BJ (cell line): ENCODE measurements around the gene SYT1. TPM values are rescaled to one million over a fixed set of nuclear protein-coding genes. Genes with fewer than 3 reads are reported as not detected.

Source experiments
- CTCF ChIA-PET: fragments of 350-600 bp; formaldehyde crosslinking; extraction: SDS; loops from one replicate; lab custom pipeline; 2021; ENCODE audit warnings: antibody characterized with exemption, inconsistent platforms; lab: Yijun Ruan, JAX
- POLR2A ChIA-PET: fragments of 300-600 bp; sonication (Branson Sonifier 250); formaldehyde crosslinking; extraction: SDS; loops from one replicate; lab custom pipeline; 2021; ENCODE audit warnings: antibody characterized with exemption; lab: Charles Lee
- DNase-seq: peaks from one replicate; pipeline ENCODE4 v3.0.0-alpha.2; 2011; ENCODE audit warnings: low read depth
- H3K27me3 ChIP-seq: 2 replicates; pipeline ENCODE4 v1.6.0; 2011; ENCODE audit warnings: low read length; ENCODE audit not compliant: control insufficient read depth, insufficient read depth
- H3K36me3 ChIP-seq: 2 replicates; pipeline ENCODE4 v1.5.1; 2011; ENCODE audit warnings: low read length; ENCODE audit not compliant: control insufficient read depth, insufficient read depth
- H3K4me3 ChIP-seq: 2 replicates; pipeline ENCODE4 v1.5.1; 2011; ENCODE audit warnings: low read depth, mild to moderate bottlenecking, control low read depth, low read length
- polyA plus RNA-seq: library from polyadenylated mRNA; depleted of rRNA; stranded (reverse); fragments of >200 nt; gene quantifications from 2 replicates; pipeline ENCODE4 v1.2.3, GENCODE V29; 2011
- TF ChIP-seq, protein P1 (sequence below): IDR thresholded peaks from 2 replicates; pipeline ENCODE4 v1.5.1; 2011; ENCODE audit warnings: low read depth, mild to moderate bottlenecking, control low read depth, inconsistent platforms, low read length, moderate library complexity; ENCODE audit not compliant: insufficient read depth

Gene SYT1
- polyA plus RNA-seq, 1 experiment = 0.70 TPM

DNA sequence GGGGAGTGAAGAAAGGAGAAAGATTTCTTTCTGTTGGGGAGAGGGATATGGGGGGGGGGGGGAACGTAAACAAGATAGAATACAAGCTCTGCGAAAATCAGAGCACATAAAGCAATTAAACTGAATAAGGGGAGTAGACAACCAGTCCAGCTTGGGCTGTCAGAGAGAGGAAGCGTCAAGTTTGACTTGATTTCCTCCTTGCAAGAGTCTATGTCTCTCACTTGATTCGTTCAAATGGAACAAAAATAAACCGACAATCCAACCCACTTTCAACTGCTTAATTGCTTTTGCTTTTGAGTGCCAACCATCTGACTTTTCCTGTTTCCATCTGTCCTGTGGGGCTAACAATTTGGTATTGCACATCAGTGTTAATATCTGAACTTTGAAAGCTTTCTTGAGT is 942 bp downstream of the SYT1 start:
- no peaks in the 10 kb centered on the region for H3K36me3 ChIP-seq
- H3K27me3 ChIP-seq = no peaks in the 10 kb centered on the region
- CTCF ChIA-PET = no interaction called here
- TF ChIP-seq, protein P1, sequence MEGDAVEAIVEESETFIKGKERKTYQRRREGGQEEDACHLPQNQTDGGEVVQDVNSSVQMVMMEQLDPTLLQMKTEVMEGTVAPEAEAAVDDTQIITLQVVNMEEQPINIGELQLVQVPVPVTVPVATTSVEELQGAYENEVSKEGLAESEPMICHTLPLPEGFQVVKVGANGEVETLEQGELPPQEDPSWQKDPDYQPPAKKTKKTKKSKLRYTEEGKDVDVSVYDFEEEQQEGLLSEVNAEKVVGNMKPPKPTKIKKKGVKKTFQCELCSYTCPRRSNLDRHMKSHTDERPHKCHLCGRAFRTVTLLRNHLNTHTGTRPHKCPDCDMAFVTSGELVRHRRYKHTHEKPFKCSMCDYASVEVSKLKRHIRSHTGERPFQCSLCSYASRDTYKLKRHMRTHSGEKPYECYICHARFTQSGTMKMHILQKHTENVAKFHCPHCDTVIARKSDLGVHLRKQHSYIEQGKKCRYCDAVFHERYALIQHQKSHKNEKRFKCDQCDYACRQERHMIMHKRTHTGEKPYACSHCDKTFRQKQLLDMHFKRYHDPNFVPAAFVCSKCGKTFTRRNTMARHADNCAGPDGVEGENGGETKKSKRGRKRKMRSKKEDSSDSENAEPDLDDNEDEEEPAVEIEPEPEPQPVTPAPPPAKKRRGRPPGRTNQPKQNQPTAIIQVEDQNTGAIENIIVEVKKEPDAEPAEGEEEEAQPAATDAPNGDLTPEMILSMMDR = no peak
- peak overlapping the region; percentile 71 for H3K4me3 ChIP-seq
- no peak for DNase-seq
- POLR2A ChIA-PET = no interaction called here

DNA sequence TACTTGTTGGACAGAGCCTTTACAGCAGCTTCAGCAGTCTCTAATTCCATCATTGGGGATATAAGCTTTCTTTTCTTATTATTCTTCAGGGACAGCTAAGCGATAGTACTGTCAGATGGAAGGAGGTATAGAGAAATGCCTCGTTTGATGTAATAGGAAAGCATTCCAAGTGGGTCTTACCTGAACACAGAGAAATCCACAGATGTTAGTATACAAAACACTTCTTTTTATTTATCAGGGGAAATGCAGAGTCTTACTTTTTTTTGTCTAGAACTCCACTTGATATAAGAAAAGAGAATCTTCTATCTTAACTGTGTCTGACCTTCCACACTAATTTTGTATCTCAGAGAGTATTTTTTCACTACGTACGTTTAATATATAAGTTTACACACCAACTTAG is 1.9 kb downstream of the SYT1 start:
- Histone ChIP-seq H3K4me3 (no peak overlapping the region), H3K27me3 (no peaks in the 10 kb centered on the region), H3K36me3 (no peaks in the 10 kb centered on the region)
- ChIA-PET CTCF (no interaction called here), POLR2A (interaction anchor here (0.7 kb wide), 1 partner anchor 276 kb away, joined by 3 read pairs; no protein-coding TSS in a partner anchor)
- DNase-seq = no peak
- TF ChIP-seq, protein P1 = no peak

DNA sequence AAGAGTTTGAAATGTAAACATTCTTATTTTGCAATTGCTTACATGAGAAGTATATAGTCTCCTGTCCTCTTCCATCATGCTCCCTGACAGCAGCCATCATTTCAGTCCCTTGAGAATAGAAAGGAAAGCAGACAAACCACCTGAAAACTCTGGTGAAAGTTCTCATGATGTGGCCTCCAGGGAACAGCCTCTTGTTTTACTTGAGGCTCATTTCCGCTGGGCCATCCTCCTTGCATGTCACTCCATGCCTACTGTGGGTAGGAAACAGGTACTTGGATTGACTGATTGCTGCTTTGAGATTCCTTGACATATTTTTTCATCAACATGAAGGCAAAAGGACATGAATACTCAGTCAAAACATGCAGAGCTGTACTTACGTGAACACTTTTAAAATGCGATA is 6.0 kb downstream of the SYT1 start:
- CTCF ChIA-PET = no interaction called here
- POLR2A ChIA-PET = no interaction called here
- TF ChIP-seq, protein P1 = no peak

DNA sequence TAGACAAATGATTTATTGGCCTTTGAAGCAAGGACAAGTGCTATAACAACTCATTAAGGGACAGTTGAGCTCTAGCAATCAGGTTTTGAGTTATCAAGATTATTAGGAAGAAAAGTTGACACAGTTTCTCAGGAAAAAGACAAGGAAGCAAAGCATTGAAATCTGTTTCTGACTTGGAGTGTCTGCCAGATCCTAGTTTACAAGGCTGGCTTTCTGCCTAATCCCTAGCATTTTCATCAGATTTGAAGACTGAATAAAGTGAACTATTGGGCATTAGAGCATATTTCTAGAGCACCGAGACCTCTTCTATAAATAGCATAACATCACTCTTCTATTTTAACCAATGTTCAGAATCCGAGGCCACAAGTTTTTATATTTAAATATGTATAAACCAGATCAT is 7.0 kb downstream of the SYT1 start:
- no peak overlapping the region for H3K4me3 ChIP-seq
- H3K36me3 ChIP-seq = no peaks in the 10 kb centered on the region
- CTCF ChIA-PET = interaction anchor here (0.7 kb wide), 2 partner anchors 96 to 474 kb away, joined by 3 read pairs; no protein-coding TSS in a partner anchor
- no peaks in the 10 kb centered on the region for H3K27me3 ChIP-seq
- POLR2A ChIA-PET = no interaction called here
- TF ChIP-seq, protein P1 = no peak
- no peak for DNase-seq

More for the DNA sequence above, 6.0 kb downstream of the SYT1 start:
- no peaks in the 10 kb centered on the region for H3K27me3 ChIP-seq
- no peaks in the 10 kb centered on the region for H3K36me3 ChIP-seq
- DNase-seq = no peak
- no peak overlapping the region for H3K4me3 ChIP-seq

DNA sequence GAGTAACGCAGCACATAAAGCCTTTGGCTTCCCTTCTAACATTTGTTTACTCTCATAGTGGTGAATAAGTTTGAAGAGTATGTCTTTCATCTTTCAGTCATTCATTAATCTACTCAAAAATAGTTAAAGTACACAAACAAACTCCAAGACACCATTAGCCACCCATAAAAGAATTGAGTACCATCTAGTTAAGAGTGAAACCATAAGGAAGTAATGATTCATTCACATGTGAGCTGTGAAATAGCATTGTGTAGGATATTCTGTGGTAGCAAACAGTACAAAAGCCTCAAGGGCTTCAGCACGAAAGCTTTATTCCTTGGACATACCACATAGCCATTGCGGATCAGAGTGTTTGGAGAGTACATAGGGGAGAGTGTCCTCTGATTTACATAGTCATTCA is 13.9 kb downstream of the SYT1 start:
- TF ChIP-seq, protein P1 = no peak
- DNase-seq = no peak
- ChIA-PET POLR2A (no interaction called here), CTCF (interaction anchor here (0.5 kb wide), 1 partner anchor 28 kb away, joined by 3 read pairs; no protein-coding TSS in a partner anchor)
- Histone ChIP-seq H3K27me3 (no peaks in the 10 kb centered on the region), H3K4me3 (no peak overlapping the region), H3K36me3 (no peaks in the 10 kb centered on the region)
